H9 (cell line): ENCODE data around the gene LCNL1. TPM values are rescaled to one million over a fixed set of nuclear protein-coding genes. Genes with fewer than 3 reads are reported as not detected.

ENCODE experiments used
- DNase-seq: peaks from one replicate; pipeline ENCODE4 v3.0.0-alpha.2; 2017
- H2AFZ ChIP-seq: one replicate; pipeline ENCODE4 v1.6.1; 2013; ENCODE audit warnings: mild to moderate bottlenecking, low read length, control low read depth, moderate library complexity
- H2AK5ac ChIP-seq: 2 replicates; pipeline ENCODE4 v1.6.1; 2013; ENCODE audit warnings: low read length, control low read depth, mixed read lengths; ENCODE audit not compliant: insufficient read length
- H2BK120ac ChIP-seq: one replicate; pipeline ENCODE4 v1.6.1; 2013; ENCODE audit warnings: low read depth, mild to moderate bottlenecking, low read length, control low read depth, inconsistent platforms; ENCODE audit not compliant: poor library complexity, severe bottlenecking
- H2BK12ac ChIP-seq: 2 replicates; pipeline ENCODE4 v1.6.1; 2013; ENCODE audit warnings: low read length, control low read depth, mixed read lengths, low read depth; ENCODE audit not compliant: insufficient read length
- H2BK15ac ChIP-seq: 2 replicates; pipeline ENCODE4 v1.6.1; 2013; ENCODE audit warnings: low read depth, low read length, control low read depth
- H2BK20ac ChIP-seq: one replicate; pipeline ENCODE4 v1.6.1; 2013; ENCODE audit warnings: low read depth, mild to moderate bottlenecking, low read length, control low read depth, inconsistent platforms; ENCODE audit not compliant: poor library complexity, severe bottlenecking
- H2BK5ac ChIP-seq: 2 replicates; pipeline ENCODE4 v1.6.1; 2013; ENCODE audit warnings: low read length, control low read depth, mixed read lengths; ENCODE audit not compliant: insufficient read length
- H3K14ac ChIP-seq: 2 replicates; pipeline ENCODE4 v1.6.1; 2013; ENCODE audit warnings: low read length, control low read depth; ENCODE audit not compliant: insufficient read depth
- H3K18ac ChIP-seq: 2 replicates; pipeline ENCODE4 v1.6.1; 2013; ENCODE audit warnings: low read depth, mild to moderate bottlenecking, mixed read lengths, low read length, control low read depth; ENCODE audit not compliant: insufficient read length
- H3K23ac ChIP-seq: 2 replicates; pipeline ENCODE4 v1.6.1; 2013; ENCODE audit warnings: low read length, control low read depth, mixed read lengths, low read depth; ENCODE audit not compliant: insufficient read length
- H3K23me2 ChIP-seq: 2 replicates; pipeline ENCODE4 v1.6.1; 2013; ENCODE audit warnings: low read depth, mild to moderate bottlenecking, mixed read lengths, low read length, control low read depth; ENCODE audit not compliant: insufficient read length, poor library complexity, severe bottlenecking
- H3K27ac ChIP-seq: 2 replicates; pipeline ENCODE4 v1.5.1; 2013; ENCODE audit warnings: low read length, control low read depth, mixed read lengths, low read depth; ENCODE audit not compliant: insufficient read length
- H3K27me3 ChIP-seq: 2 replicates; pipeline ENCODE4 v1.6.1; 2013; ENCODE audit warnings: low read length, control low read depth, inconsistent platforms; ENCODE audit not compliant: insufficient read depth
- H3K4ac ChIP-seq: 2 replicates; pipeline ENCODE4 v1.6.1; 2013; ENCODE audit warnings: low read depth, mild to moderate bottlenecking, control low read depth, inconsistent platforms, low read length, moderate library complexity
- H3K4me1 ChIP-seq: 2 replicates; pipeline ENCODE4 v1.6.1; 2013; ENCODE audit warnings: low read length, control low read depth, inconsistent platforms; ENCODE audit not compliant: insufficient read depth
- H3K4me2 ChIP-seq: 2 replicates; pipeline ENCODE4 v1.6.1; 2013; ENCODE audit warnings: low read length, control low read depth, mixed read lengths; ENCODE audit not compliant: insufficient read length, insufficient read depth
- H3K56ac ChIP-seq: 2 replicates; pipeline ENCODE4 v1.6.1; 2013; ENCODE audit warnings: low read depth, mild to moderate bottlenecking, mixed read lengths, low read length, control low read depth; ENCODE audit not compliant: insufficient read length
- H3K79me1 ChIP-seq: 2 replicates; pipeline ENCODE4 v1.6.1; 2013; ENCODE audit warnings: low read depth, mild to moderate bottlenecking, moderate library complexity, low read length, control low read depth, inconsistent platforms; ENCODE audit not compliant: insufficient read depth, poor library complexity, severe bottlenecking
- H3K79me2 ChIP-seq: 2 replicates; pipeline ENCODE4 v1.6.1; 2013; ENCODE audit warnings: low read length, control low read depth, inconsistent platforms; ENCODE audit not compliant: insufficient read depth
- H3K9ac ChIP-seq: 2 replicates; pipeline ENCODE4 v1.6.1; 2013; ENCODE audit warnings: low read length, control low read depth, mixed read lengths; ENCODE audit not compliant: insufficient read length; ENCODE audit errors: extremely low read depth
- H3K9me3 ChIP-seq: one replicate; pipeline ENCODE4 v1.6.1; 2013; ENCODE audit warnings: low read depth, low read length, inconsistent platforms; ENCODE audit not compliant: control insufficient read depth
- H3T11ph ChIP-seq: one replicate; pipeline ENCODE4 v1.6.1; 2013; ENCODE audit warnings: mild to moderate bottlenecking, low read length, control low read depth, inconsistent platforms
- H4K20me1 ChIP-seq: one replicate; pipeline ENCODE4 v1.6.1; 2013; ENCODE audit not compliant: control insufficient read depth, insufficient read length, insufficient read depth
- H4K5ac ChIP-seq: 2 replicates; pipeline ENCODE4 v1.6.1; 2013; ENCODE audit warnings: low read depth, mild to moderate bottlenecking, mixed read lengths, low read length, control low read depth; ENCODE audit not compliant: insufficient read length
- H4K8ac ChIP-seq: replicated peaks from 2 replicates; pipeline ENCODE4 v1.6.1; 2013; ENCODE audit warnings: low read length, control low read depth, mixed read lengths, low read depth; ENCODE audit not compliant: insufficient read length
- H4K91ac ChIP-seq: 2 replicates; pipeline ENCODE4 v1.6.1; 2013; ENCODE audit warnings: low read depth, mild to moderate bottlenecking, moderate library complexity, mixed read lengths, low read length, control low read depth; ENCODE audit not compliant: insufficient read length
- H3K27ac Mint-ChIP-seq, 3 experiments: 2 replicates in 2 of 3; 3 replicates in 1 of 3; pipeline ENCODE4 v1.8.0; 2020 to 2021; ENCODE audit warnings: mixed read lengths in 3 of 3, mild to moderate bottlenecking in 1 of 3, moderate library complexity in 1 of 3
- H3K27me3 Mint-ChIP-seq: 2 replicates; pipeline ENCODE4 v1.8.0; 2021; ENCODE audit warnings: low read depth, mild to moderate bottlenecking, moderate library complexity, mixed read lengths
- H3K36me3 Mint-ChIP-seq, 3 experiments: 2 replicates in 2 of 3; 3 replicates in 1 of 3; pipeline ENCODE4 v1.8.0; 2020 to 2021; ENCODE audit warnings: low read depth in 3 of 3, mixed read lengths in 3 of 3; ENCODE audit not compliant: insufficient read depth in 1 of 3
- H3K4me1 Mint-ChIP-seq, 2 experiments: 2 replicates each; pipeline ENCODE4 v1.8.0; 2020; ENCODE audit warnings: mixed read lengths in 2 of 2
- H3K4me3 Mint-ChIP-seq, 2 experiments: 2 replicates in 1 of 2; 3 replicates in 1 of 2; pipeline ENCODE4 v1.8.0; 2020 to 2021; ENCODE audit warnings: mild to moderate bottlenecking in 2 of 2, mixed read lengths in 2 of 2, moderate library complexity in 1 of 2
- H3K9me3 Mint-ChIP-seq, 2 experiments: 2 replicates in 1 of 2; 3 replicates in 1 of 2; pipeline ENCODE4 v1.8.0; 2020; ENCODE audit warnings: mild to moderate bottlenecking in 2 of 2, mixed read lengths in 2 of 2, moderate library complexity in 1 of 2
- WGBS: extraction: QIAGEN DNeasy Blood & Tissue Kit; methylation state at CpG from one replicate; pipeline ENCODE4 v1.1.7; 2013; ENCODE audit warnings: missing lambda C conversion rate, low lambda C conversion rate, mixed read lengths; ENCODE audit not compliant: insufficient read length; ENCODE audit errors: extremely low coverage; 5-methylcytosine and 5-hydroxymethylcytosine counted together
- total RNA-seq: library from RNA; stranded (reverse); gene quantifications from 2 replicates; pipeline ENCODE4 v1.2.1, GENCODE V29; 2021
- TF ChIP-seq, protein P1 (sequence below): fragments of 200-600 bp; sonication (generic); conservative IDR thresholded peaks from 3 replicates; pipeline ENCODE4 v1.8.0; 2021; ENCODE audit warnings: antibody characterized with exemption, mild to moderate bottlenecking

The LCNL1 gene
- total RNA-seq, 1 experiment from 2014 or later, result 0.20 TPM

DNA sequence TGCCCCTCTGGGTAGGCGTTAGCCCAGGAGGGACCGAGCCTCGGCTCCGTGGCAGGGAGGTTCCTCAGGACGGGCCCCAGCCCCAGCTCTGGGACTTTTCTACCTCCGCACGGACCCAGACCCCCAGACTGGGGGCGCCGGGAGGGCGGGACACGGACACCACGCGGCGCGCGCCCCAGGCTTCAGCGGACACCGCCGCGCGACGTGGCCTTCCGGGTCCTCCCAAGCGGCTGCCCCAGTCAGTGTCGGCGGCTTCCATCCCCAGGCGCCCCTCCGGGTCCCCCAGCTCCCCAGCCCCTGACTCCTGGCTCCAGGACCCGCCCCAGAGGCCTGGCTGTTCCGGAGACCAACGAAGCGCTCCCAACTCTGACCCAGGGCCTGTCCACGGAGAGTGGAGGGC is 3.1 kb downstream of the LCNL1 start:
- Histone ChIP-seq H3K79me2 (no peaks in the 10 kb centered on the region), H2BK5ac (no peak overlapping the region), H3K79me1 (no peaks in the 10 kb centered on the region), H3K9ac (no peak overlapping the region), H3K9me3 (no peaks in the 10 kb centered on the region), H4K8ac (no peak overlapping the region), H2AFZ (no peak overlapping the region), H3K23ac (no peak overlapping the region), H2BK15ac (no peak overlapping the region), H3K27me3 (no peaks in the 10 kb centered on the region), H3K27ac (no peak overlapping the region), H3K4me1 (no peaks in the 10 kb centered on the region), H4K91ac (no peak overlapping the region), H4K5ac (no peak overlapping the region), H2BK12ac (no peak overlapping the region), H2AK5ac (no peak overlapping the region), H3K23me2 (no peaks in the 10 kb centered on the region), H2BK120ac (no peak overlapping the region), H3K56ac (no peak overlapping the region), H3T11ph (no peak overlapping the region), H2BK20ac (no peak overlapping the region), H3K4ac (no peak overlapping the region), H3K4me2 (peak overlapping the region; percentile 9), H3K14ac (no peak overlapping the region), H4K20me1 (no peaks in the 10 kb centered on the region), H3K18ac (no peak overlapping the region)
- no CpG with 5 or more reads among the region's 33 CpGs for WGBS
- Mint-ChIP-seq H3K36me3 (peaks cover 0 to 2% (median 0%) of the 10 kb centered on the region in 3 experiments; a peak in 2 of 7 replicates), H3K4me1 (peaks cover 2% of the 10 kb centered on the region in 2 experiments; a peak in 2 of 4 replicates), H3K27me3 (peaks cover 17% of the 10 kb centered on the region), H3K27ac (no peak overlapping the region), H3K4me3 (no peak overlapping the region), H3K9me3 (peaks cover 4% of the 10 kb centered on the region in 2 experiments; a peak in 3 of 5 replicates)
- TF ChIP-seq, protein P1, sequence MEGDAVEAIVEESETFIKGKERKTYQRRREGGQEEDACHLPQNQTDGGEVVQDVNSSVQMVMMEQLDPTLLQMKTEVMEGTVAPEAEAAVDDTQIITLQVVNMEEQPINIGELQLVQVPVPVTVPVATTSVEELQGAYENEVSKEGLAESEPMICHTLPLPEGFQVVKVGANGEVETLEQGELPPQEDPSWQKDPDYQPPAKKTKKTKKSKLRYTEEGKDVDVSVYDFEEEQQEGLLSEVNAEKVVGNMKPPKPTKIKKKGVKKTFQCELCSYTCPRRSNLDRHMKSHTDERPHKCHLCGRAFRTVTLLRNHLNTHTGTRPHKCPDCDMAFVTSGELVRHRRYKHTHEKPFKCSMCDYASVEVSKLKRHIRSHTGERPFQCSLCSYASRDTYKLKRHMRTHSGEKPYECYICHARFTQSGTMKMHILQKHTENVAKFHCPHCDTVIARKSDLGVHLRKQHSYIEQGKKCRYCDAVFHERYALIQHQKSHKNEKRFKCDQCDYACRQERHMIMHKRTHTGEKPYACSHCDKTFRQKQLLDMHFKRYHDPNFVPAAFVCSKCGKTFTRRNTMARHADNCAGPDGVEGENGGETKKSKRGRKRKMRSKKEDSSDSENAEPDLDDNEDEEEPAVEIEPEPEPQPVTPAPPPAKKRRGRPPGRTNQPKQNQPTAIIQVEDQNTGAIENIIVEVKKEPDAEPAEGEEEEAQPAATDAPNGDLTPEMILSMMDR, result no peak
- DNase-seq, result no peak
